Endothelial cell of umbilical vein (primary cell): ENCODE results near the gene RCVRN. TPM values are rescaled to one million over a fixed set of nuclear protein-coding genes. Genes with fewer than 3 reads are reported as not detected.

ENCODE experiments used
- BruUV-seq: library from RNA; stranded (reverse); fragments of 400-500 nt; replicated peaks from 2 replicates; lab custom pipeline; 2021; lab: Mats Ljungman, UMichigan
- CTCF ChIA-PET: fragments of 300-600, 350-600 bp; sonication (Branson Sonifier 250); formaldehyde crosslinking; loops from one replicate; lab custom pipeline; 2021; ENCODE audit warnings: antibody characterized with exemption, inconsistent platforms; lab: Charles Lee
- POLR2A ChIA-PET: fragments of 300-600, 350-600 bp; sonication (Branson Sonifier 250); formaldehyde crosslinking; loops from one replicate; lab custom pipeline; 2021; ENCODE audit warnings: antibody characterized with exemption, inconsistent platforms; lab: Charles Lee
- DNase-seq: peaks from one replicate; pipeline ENCODE4 v3.0.0-alpha.2; 2011; ENCODE audit warnings: low read depth, low spot score
- FAIRE-seq: peaks from 2 replicates; lab custom pipeline; 2011; peaks lifted over from hg19 to GRCh38; lab: Jason Lieb, UNC
- H2AFZ ChIP-seq: 2 replicates; pipeline ENCODE4 v1.6.0; 2012; ENCODE audit warnings: low read depth, low read length, control low read depth, inconsistent platforms
- H3K27ac ChIP-seq: 2 replicates; pipeline ENCODE4 v1.5.1; 2011; ENCODE audit warnings: low read depth, mild to moderate bottlenecking, control low read depth, low read length, moderate library complexity; ENCODE audit not compliant: insufficient read depth
- H3K27me3 ChIP-seq, 2 experiments: 2 replicates each; pipeline versions ENCODE4 v1.6.0 to v1.6.1; 2011; ENCODE audit warnings: low read length in 2 of 2, mixed read lengths in 1 of 2; ENCODE audit not compliant: control insufficient read depth in 2 of 2, insufficient read depth in 2 of 2
- H3K36me3 ChIP-seq, 2 experiments: 2 replicates in 1 of 2; 3 replicates in 1 of 2; pipeline ENCODE4 v1.5.1; 2011; ENCODE audit warnings: low read length in 2 of 2, mild to moderate bottlenecking in 1 of 2, moderate library complexity in 1 of 2; ENCODE audit not compliant: control insufficient read depth in 2 of 2, insufficient read depth in 2 of 2; ENCODE audit errors: extremely low read depth in 1 of 2
- H3K4me1 ChIP-seq: 3 replicates; pipeline ENCODE4 v1.5.1; 2011; ENCODE audit warnings: mild to moderate bottlenecking, low read length; ENCODE audit not compliant: control insufficient read depth, insufficient read depth; ENCODE audit errors: extremely low read depth
- H3K4me2 ChIP-seq: 2 replicates; pipeline ENCODE4 v1.6.1; 2011; ENCODE audit warnings: low read length, control low read depth, mixed read lengths; ENCODE audit not compliant: insufficient read depth
- H3K4me3 ChIP-seq, 3 experiments: fragments of 200-600 bp in 1 of 3; sonication (generic), shearing (Covaris generic) in 1 of 3; replicated peaks in 1 of 3; 2 replicates each; pipeline ENCODE4 v1.5.1; 2011 to 2016; ENCODE audit warnings: control low read depth in 3 of 3, low read length in 3 of 3, mild to moderate bottlenecking in 2 of 3, inconsistent platforms in 1 of 3, low read depth in 1 of 3, moderate library complexity in 1 of 3; ENCODE audit not compliant: insufficient read depth in 1 of 3
- H3K79me2 ChIP-seq: 2 replicates; pipeline ENCODE4 v1.6.0; 2012; ENCODE audit warnings: low read length, inconsistent platforms; ENCODE audit not compliant: control insufficient read depth, insufficient read depth
- H3K9ac ChIP-seq: replicated peaks from 2 replicates; pipeline ENCODE3; 2011; ENCODE audit warnings: low read length, control low read depth; ENCODE audit not compliant: insufficient read depth; ENCODE audit errors: extremely low read depth
- H3K9me1 ChIP-seq: replicated peaks from 3 replicates; pipeline ENCODE4 v1.6.0; 2011; ENCODE audit warnings: mild to moderate bottlenecking, low read length; ENCODE audit not compliant: control insufficient read depth, insufficient read depth; ENCODE audit errors: extremely low read depth
- H3K9me3 ChIP-seq: replicated peaks from 2 replicates; pipeline ENCODE4 v1.5.1; 2012; ENCODE audit warnings: low read length, inconsistent platforms; ENCODE audit not compliant: control insufficient read depth, insufficient read depth
- H4K20me1 ChIP-seq: replicated peaks from 2 replicates; pipeline ENCODE3; 2011; ENCODE audit warnings: mild to moderate bottlenecking, low read length; ENCODE audit not compliant: control insufficient read depth, insufficient read depth; ENCODE audit errors: extremely low read depth
- EZH2 ChIP-seq: IDR thresholded peaks from 2 replicates; pipeline ENCODE4 v1.6.1; 2012; ENCODE audit warnings: borderline replicate concordance, low read depth, mild to moderate bottlenecking, moderate library complexity, low read length, inconsistent platforms; ENCODE audit not compliant: severe bottlenecking
- FOS ChIP-seq: IDR thresholded peaks from 2 replicates; pipeline ENCODE4 v1.6.1; 2011; ENCODE audit warnings: mild to moderate bottlenecking, low read length, moderate library complexity, borderline replicate concordance; ENCODE audit not compliant: insufficient read depth
- GATA2 ChIP-seq: IDR thresholded peaks from 2 replicates; pipeline ENCODE4 v1.7.0; 2011; ENCODE audit warnings: low read depth, mild to moderate bottlenecking, moderate library complexity, mixed read lengths, low read length; ENCODE audit not compliant: insufficient read length, insufficient read depth
- JUN ChIP-seq: IDR thresholded peaks from 2 replicates; pipeline ENCODE4 v1.6.1; 2011; ENCODE audit warnings: borderline replicate concordance, low read depth; ENCODE audit not compliant: insufficient read length, insufficient read depth
- MAX ChIP-seq: IDR thresholded peaks from 2 replicates; pipeline ENCODE4 v1.6.1; 2011; ENCODE audit not compliant: insufficient read depth, insufficient read length
- MYC ChIP-seq: IDR thresholded peaks from one replicate; pipeline ENCODE4 v1.6.1; 2011; ENCODE audit warnings: mild to moderate bottlenecking, low read depth, low read length
- POLR2A ChIP-seq: IDR thresholded peaks from 2 replicates; pipeline ENCODE4 v1.6.1; 2012; ENCODE audit warnings: low read depth, mild to moderate bottlenecking, control low read depth, low read length
- POLR2AphosphoS5 ChIP-seq: IDR thresholded peaks from 2 replicates; pipeline ENCODE4 v1.6.1; 2012; ENCODE audit warnings: low read depth, mild to moderate bottlenecking, control low read depth, low read length, moderate library complexity; ENCODE audit not compliant: insufficient read depth
- dilution Hi-C: fragments of 300-500 bp; cut with MboI; formaldehyde crosslinking; loops from one replicate; pipeline ENCODE4 v1.15.0; 2019; ENCODE audit warnings: low sequenced_read_pairs; ENCODE audit not compliant: extremely low pct_ligation_motif_present
- intact Hi-C: fragments of 100-400 bp; cut with micrococcal nuclease; formaldehyde crosslinking; loops from one replicate; pipeline ENCODE4 v1.10.0; 2022
- polyA plus RNA-seq, 4 experiments: library from polyadenylated mRNA; depleted of rRNA in 3 of 4; stranded (reverse) in 3 of 4; unstranded in 1 of 4; fragments of >200 nt; gene quantifications; 2 replicates each; pipeline versions ENCODE4 v1.2.1 to v1.2.3, GENCODE V29; 2011 to 2012; ENCODE audit warnings: missing spikeins in 1 of 4
- total RNA-seq: library from RNA; stranded (reverse); gene quantifications from 2 replicates; pipeline ENCODE4 v1.2.3, GENCODE V29; 2021
- TF ChIP-seq, protein P1 (sequence below), 2 donors: IDR thresholded peaks; 1 replicate in 1 of 2; 2 replicates in 1 of 2; pipeline ENCODE4 v1.5.1; 2011; ENCODE audit warnings: low read length in 2 of 2, mild to moderate bottlenecking in 2 of 2, moderate library complexity in 2 of 2, control low read depth in 1 of 2, inconsistent platforms in 1 of 2, low read depth in 1 of 2; ENCODE audit not compliant: insufficient read depth in 1 of 2; ENCODE audit errors: extremely low read depth in 1 of 2

The RCVRN gene
- total and polyA plus RNA-seq, 2 donors (not counting 3 experiments of a cell fraction or from before 2014, with no cell fraction given) = not detected

DNA sequence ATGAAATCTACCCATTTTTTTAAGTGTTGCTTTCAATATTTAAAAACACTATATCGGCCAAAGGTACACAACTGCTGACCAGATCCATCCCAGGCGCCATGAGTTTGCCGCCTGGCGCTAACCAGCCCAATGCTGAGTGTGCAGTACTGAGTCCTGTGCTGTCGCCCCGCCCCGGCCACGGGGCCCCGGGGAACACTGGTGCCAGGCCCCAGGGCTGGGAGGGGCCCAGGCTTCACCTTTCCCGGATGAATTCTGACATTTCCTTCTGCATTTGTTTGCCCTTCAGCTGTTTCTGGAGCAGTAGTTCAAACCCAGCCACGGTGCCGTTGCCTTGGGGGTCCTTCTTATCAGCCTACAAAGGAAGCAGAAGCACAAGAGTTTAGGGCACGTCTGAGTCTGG is 37.8 kb upstream of the RCVRN start:
- dilution Hi-C loops (no loop called here), intact Hi-C loops (no loop called here)
- Histone ChIP-seq H3K79me2 (no peaks in the 10 kb centered on the region), H2AFZ (no peak overlapping the region), H3K9me3 (peaks cover 5% of the 10 kb centered on the region), H4K20me1 (no peaks in the 10 kb centered on the region), H3K4me3 (no peak overlapping the region), H3K9ac (no peak overlapping the region), H3K4me2 (no peak overlapping the region), H3K36me3 (no peaks in the 10 kb centered on the region), H3K27me3 (no peaks in the 10 kb centered on the region), H3K27ac (no peak overlapping the region), H3K9me1 (no peaks in the 10 kb centered on the region), H3K4me1 (no peaks in the 10 kb centered on the region)
- ChIA-PET CTCF (no interaction called here), POLR2A (no interaction called here)
- no peak for FAIRE-seq
- TF ChIP-seq POLR2AphosphoS5 = no peak
- TF ChIP-seq JUN = no peak
- TF ChIP-seq, protein P1, sequence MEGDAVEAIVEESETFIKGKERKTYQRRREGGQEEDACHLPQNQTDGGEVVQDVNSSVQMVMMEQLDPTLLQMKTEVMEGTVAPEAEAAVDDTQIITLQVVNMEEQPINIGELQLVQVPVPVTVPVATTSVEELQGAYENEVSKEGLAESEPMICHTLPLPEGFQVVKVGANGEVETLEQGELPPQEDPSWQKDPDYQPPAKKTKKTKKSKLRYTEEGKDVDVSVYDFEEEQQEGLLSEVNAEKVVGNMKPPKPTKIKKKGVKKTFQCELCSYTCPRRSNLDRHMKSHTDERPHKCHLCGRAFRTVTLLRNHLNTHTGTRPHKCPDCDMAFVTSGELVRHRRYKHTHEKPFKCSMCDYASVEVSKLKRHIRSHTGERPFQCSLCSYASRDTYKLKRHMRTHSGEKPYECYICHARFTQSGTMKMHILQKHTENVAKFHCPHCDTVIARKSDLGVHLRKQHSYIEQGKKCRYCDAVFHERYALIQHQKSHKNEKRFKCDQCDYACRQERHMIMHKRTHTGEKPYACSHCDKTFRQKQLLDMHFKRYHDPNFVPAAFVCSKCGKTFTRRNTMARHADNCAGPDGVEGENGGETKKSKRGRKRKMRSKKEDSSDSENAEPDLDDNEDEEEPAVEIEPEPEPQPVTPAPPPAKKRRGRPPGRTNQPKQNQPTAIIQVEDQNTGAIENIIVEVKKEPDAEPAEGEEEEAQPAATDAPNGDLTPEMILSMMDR (IDR thresholded peaks at IDR 0.05; ENCODE audit: extremely low read depth in 1 of 2, insufficient read depth in 1 of 2, low read depth in 1 of 2, low read length in 2 of 2) = no peak
- no peak for TF ChIP-seq GATA2
- TF ChIP-seq MAX = no peak
- no TSS peak for BruUV-seq
- no peak for DNase-seq

- ChIA-PET CTCF (no interaction called here), POLR2A (no interaction called here)
- Histone ChIP-seq H4K20me1 (no peaks in the 10 kb centered on the region), H3K9me3 (peaks cover 3% of the 10 kb centered on the region), H3K9ac (no peak overlapping the region), H3K4me3 (no peak overlapping the region), H2AFZ (no peak overlapping the region), H3K4me2 (no peak overlapping the region), H3K4me1 (no peaks in the 10 kb centered on the region), H3K9me1 (no peaks in the 10 kb centered on the region), H3K36me3 (no peaks in the 10 kb centered on the region), H3K79me2 (no peaks in the 10 kb centered on the region), H3K27ac (no peak overlapping the region), H3K27me3 (no peaks in the 10 kb centered on the region)
- FAIRE-seq (no peak), DNase-seq (no peak)
- BruUV-seq = no TSS peak
- intact Hi-C loops (no loop called here), dilution Hi-C loops (no loop called here)
- no peak for TF ChIP-seq POLR2AphosphoS5
- TF ChIP-seq, protein P1 (IDR thresholded peaks at IDR 0.05; ENCODE audit: extremely low read depth in 1 of 2, insufficient read depth in 1 of 2, low read depth in 1 of 2, low read length in 2 of 2) = no peak
- TF ChIP-seq EZH2 = no peak
- TF ChIP-seq GATA2 = no peak
- TF ChIP-seq POLR2A = no peak
- no peak for TF ChIP-seq MYC
- TF ChIP-seq JUN = no peak
- TF ChIP-seq FOS = no peak
- TF ChIP-seq MAX = no peak
Measured at GRCh38 chr17:9941305-9941704, 36.2 kb upstream of the RCVRN start.
